ENCODE results near the gene PDE8B.
A peak's percentile ranks its signal among the peaks of the same experiment; 100 is the strongest.

PDE8B gene, protein sequence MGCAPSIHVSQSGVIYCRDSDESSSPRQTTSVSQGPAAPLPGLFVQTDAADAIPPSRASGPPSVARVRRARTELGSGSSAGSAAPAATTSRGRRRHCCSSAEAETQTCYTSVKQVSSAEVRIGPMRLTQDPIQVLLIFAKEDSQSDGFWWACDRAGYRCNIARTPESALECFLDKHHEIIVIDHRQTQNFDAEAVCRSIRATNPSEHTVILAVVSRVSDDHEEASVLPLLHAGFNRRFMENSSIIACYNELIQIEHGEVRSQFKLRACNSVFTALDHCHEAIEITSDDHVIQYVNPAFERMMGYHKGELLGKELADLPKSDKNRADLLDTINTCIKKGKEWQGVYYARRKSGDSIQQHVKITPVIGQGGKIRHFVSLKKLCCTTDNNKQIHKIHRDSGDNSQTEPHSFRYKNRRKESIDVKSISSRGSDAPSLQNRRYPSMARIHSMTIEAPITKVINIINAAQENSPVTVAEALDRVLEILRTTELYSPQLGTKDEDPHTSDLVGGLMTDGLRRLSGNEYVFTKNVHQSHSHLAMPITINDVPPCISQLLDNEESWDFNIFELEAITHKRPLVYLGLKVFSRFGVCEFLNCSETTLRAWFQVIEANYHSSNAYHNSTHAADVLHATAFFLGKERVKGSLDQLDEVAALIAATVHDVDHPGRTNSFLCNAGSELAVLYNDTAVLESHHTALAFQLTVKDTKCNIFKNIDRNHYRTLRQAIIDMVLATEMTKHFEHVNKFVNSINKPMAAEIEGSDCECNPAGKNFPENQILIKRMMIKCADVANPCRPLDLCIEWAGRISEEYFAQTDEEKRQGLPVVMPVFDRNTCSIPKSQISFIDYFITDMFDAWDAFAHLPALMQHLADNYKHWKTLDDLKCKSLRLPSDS

DNA sequence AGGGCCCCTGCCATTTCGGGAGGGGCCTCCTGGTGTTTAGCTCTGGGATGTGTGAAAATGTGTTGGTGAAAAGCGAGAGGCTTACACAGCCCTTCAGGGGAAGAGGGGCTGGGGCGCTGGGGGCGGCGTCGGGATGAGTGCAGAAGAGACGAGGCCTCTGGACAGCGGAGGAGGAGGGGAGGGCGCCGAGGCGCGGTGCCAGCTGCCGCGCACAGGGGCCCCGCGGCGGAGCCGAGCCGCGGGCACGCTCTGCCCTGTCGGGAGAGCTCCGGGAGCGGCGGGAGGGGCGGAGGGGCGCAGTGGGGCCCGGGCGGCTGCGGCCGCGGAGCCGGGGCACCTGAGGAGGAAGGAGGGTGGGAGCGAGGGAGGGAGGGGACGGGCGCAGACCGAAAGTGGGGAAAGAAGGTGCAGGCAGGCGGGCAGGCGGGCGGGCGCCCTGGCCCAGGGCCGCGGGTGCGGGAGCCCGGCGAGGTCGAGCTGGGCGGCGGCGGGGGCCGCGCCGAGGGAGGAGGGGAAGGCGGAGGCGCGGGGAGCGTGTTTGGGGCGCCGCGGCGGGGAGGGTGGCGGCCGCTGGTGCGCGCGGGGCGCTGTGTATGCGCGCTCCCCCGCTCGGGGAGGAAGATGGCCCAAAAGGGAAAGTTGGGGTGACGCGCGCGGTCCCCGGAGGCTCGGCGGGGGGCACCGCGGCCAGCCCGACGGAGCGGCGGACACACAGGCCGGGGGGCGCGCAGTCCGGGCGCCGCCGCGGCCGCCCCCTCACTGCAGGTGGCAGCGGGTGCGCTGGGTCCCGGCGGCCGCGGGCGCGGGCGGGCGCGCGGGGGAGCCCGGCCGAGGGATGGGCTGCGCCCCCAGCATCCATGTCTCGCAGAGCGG, at the start of gene PDE8B:
Gene PDE8B (plus strand): TSS at position 590 of the 873 bp plus-strand sequence. CDS start 246 bp downstream, at position 836.
- no peaks in the 10 kb centered on the region for H3K4me1 ChIP-seq (ENCODE audit: insufficient read depth, low read length)
- H3K9ac ChIP-seq (ENCODE audit: low read depth, low read length), result peak within 1 kb of the TSS; percentile 56; the same call in 1 of the 2 replicates
- H3K9me3 ChIP-seq (ENCODE audit: control insufficient read depth, insufficient read depth, low read length), result no peaks in the 10 kb centered on the region
- no peaks in the 10 kb centered on the region for H3K36me3 ChIP-seq (ENCODE audit: insufficient read depth, low read length)

DNA sequence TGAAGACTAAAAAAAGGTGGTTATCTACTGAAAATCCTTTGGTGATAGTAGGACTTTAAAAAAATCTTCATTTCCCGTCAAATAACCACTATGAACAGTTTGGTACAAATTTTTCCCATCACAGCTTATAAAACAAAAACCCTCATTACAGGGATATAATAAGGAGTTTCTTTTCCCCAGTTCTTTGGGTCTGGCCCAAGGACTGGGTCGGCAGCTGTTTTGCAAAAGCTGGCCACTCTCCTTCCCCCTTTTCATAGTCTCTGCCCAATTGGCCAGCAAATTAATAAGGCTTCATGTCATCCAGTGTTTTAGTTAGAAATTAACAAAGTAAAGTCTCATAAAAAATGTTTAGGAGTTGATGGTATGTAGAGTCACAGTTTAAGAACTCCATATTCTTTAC, 47.0 kb upstream of the PDE8B start:
- H3K36me3 ChIP-seq (ENCODE audit: insufficient read depth, low read length), result no peaks in the 10 kb centered on the region

DNA sequence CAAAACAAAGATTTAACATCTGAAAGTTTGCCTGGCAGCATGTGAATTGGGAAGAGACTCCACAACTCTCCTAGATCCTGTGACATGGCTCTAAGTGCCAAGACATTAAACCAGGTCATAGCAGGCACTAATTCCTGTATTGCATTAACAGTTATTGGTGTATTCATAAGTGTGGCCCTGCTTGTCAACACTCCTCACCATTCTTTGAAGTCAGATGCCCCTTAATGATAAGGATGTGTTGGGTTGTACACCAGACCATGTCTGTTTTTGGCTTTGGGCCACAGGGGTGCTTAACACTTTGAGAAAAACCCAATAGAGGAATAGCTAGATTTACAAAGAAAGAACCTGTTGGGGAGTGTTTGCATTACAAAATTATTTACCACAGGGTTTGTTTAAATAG, 43.4 kb upstream of the PDE8B start:
- H3K9me3 ChIP-seq (ENCODE audit: control insufficient read depth, insufficient read depth, low read length), result no peaks in the 10 kb centered on the region
- no peaks in the 10 kb centered on the region for H3K4me1 ChIP-seq (ENCODE audit: insufficient read depth, low read length)
- no peaks in the 10 kb centered on the region for H3K36me3 ChIP-seq (ENCODE audit: insufficient read depth, low read length)
- no peak overlapping the region for H3K9ac ChIP-seq (ENCODE audit: low read depth, low read length)

More for the DNA sequence above, 47.0 kb upstream of the PDE8B start:
- H3K9me3 ChIP-seq (ENCODE audit: control insufficient read depth, insufficient read depth, low read length), result no peaks in the 10 kb centered on the region
- no peak overlapping the region for H3K9ac ChIP-seq (ENCODE audit: low read depth, low read length)
- no peaks in the 10 kb centered on the region for H3K4me1 ChIP-seq (ENCODE audit: insufficient read depth, low read length)

DNA sequence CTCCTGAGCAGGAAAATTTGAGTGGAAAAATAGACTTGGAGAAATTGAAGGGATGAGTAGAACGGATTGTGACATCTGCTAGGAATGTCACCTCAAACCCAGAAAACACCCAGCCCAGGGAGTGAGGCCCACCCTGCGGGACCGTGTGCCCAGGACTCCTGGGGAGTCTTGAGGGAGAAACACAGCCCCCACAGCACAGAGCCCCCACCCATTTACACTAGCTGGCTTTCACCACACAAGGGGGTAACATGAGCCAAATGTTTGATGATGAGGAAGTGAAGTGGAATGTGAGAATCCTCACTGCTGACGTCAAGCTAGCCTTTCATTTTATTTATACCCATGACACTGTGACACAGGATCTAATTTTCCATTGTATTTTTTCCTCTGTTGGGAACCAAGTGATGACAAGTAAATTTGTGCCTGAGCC, 42.8 kb upstream of the PDE8B start:
- no peaks in the 10 kb centered on the region for H3K4me1 ChIP-seq (ENCODE audit: insufficient read depth, low read length)
- no peaks in the 10 kb centered on the region for H3K9me3 ChIP-seq (ENCODE audit: control insufficient read depth, insufficient read depth, low read length)
- H3K9ac ChIP-seq (ENCODE audit: low read depth, low read length), result no peak overlapping the region
- H3K36me3 ChIP-seq (ENCODE audit: insufficient read depth, low read length), result no peaks in the 10 kb centered on the region

DNA sequence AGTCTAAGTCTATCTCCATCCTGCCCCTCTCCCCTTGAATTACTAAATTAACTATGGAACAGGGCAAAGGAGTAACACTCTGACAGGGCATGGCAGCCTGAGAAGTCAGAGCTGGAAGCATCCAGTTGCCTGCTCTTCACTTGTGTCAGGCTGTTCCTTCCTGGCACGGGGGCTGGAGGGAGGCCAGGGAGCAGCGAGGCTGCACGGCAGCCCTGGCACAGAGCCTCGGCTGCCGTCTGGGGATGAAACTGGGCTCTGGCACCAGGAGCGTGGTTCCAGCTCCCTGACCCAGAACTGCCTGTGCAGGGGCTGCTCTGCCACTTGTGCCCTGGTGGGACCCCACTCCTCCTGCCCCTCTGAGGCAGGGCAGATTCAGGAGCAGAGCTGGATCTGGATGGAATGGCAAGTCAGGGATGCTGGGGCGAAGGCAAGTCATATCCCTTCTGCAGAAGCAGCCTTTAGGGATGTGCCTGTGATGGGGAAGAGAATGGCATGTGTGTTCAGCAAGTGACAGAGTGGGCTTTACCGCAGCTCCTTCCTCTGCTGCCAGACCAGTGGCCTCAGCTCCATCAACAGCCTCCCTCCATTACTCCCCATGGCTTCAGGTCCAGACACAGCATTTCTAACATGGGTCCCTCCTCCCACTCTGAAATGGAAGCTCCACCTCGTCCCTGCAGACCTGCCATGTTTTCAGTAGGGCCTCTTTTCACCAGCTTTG, 42.2 kb upstream of the PDE8B start:
- Histone ChIP-seq H3K4me1 (ENCODE audit: insufficient read depth, low read length) (no peaks in the 10 kb centered on the region), H3K9ac (ENCODE audit: low read depth, low read length) (no peak overlapping the region), H3K36me3 (ENCODE audit: insufficient read depth, low read length) (no peaks in the 10 kb centered on the region), H3K9me3 (ENCODE audit: control insufficient read depth, insufficient read depth, low read length) (no peaks in the 10 kb centered on the region)

DNA sequence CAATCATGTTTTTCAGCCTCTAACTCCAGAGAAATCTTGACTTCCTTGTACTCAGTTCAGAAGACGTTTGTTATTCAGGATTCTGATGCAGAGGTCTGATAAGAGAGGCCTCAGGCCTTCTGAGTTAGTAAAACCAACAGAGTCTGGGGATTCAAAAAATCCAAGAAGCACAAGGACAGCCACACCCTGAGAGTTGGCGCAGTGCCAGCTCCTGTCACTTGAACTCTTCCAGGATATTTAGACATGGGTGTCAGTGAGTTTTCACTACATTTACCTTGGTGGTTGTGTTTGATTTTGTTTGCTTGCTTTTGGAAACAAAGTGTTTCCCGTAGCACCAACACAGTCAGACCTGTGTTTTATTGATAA, 41.6 kb upstream of the PDE8B start:
- Histone ChIP-seq H3K9me3 (ENCODE audit: control insufficient read depth, insufficient read depth, low read length) (no peaks in the 10 kb centered on the region), H3K36me3 (ENCODE audit: insufficient read depth, low read length) (no peaks in the 10 kb centered on the region), H3K9ac (ENCODE audit: low read depth, low read length) (no peak overlapping the region), H3K4me1 (ENCODE audit: insufficient read depth, low read length) (no peaks in the 10 kb centered on the region)

DNA sequence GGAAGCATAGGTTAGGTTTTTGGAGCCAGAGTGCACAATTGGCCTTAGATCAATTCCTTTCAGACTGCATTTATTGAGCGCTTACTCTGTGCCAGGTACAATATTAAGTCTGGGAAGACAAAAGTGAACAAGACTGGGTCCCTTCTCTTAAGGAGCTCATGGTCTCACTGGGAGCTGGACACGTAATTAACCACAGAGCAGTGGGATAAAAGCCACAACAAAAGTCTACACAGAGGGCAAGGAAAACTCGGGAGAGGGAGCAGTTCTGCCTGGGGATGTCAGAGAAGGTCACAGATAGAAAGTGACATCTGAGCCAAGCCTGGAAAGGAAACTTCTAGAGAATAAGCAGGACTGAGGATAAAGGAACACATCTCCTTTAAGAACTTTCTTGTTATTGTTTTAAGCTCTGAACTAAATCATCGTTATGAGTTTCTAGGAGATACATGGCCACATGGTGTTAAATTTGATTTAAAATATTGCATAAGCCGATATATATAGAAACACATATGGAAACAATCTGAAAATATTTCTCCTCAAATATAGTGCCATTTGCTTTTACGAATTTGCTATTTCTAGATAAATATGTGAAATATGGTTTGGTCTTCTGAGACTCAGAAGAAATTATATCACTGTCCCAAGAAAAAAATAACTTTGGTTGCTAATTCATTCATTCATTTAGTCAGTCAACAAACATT, 40.1 kb upstream of the PDE8B start:
- no peaks in the 10 kb centered on the region for H3K36me3 ChIP-seq (ENCODE audit: insufficient read depth, low read length)
- H3K9me3 ChIP-seq (ENCODE audit: control insufficient read depth, insufficient read depth, low read length), result no peaks in the 10 kb centered on the region
- peaks cover 8% of the 10 kb centered on the region; the same call in 1 of the 2 replicates for H3K4me1 ChIP-seq (ENCODE audit: insufficient read depth, low read length)
- H3K9ac ChIP-seq (ENCODE audit: low read depth, low read length), result no peak overlapping the region

DNA sequence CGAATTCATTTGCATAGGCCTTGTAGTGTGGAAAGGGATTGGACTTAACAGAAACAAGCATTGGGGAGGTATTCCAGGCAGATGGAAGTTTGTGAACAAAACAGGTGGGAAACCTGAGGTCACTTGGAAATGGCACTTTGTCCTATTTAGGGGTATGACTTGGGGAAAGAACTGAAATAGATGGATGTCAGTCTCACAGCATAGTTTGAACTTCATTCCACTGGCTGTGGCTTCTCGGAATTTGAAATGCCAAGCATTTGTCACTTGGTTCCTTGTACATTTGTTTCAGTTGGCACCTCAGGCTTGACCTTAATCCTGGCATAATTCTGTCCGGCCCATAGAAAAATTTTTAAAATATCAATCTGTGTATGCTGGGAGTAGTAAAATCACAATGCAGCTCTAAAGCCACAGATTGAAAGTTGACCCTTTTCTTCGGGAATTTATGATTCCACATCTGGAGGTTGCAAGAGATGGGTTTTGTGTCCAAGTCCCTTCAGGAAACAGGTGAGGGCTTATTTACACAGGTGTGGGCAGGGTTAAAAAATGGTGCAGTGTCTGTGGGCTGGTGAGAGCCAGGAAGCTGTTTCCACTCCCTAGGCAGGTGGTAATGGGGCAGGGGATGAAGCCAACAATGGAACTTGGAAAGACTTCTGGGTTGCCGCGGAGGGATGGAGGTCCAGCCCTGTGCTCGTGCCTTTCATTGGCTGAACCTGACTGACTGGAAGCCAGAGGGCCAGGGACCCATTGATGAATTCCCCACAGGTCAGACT, 39.2 kb upstream of the PDE8B start:
- Histone ChIP-seq H3K4me1 (ENCODE audit: insufficient read depth, low read length) (peaks cover 12% of the 10 kb centered on the region; the same call in 1 of the 2 replicates), H3K9me3 (ENCODE audit: control insufficient read depth, insufficient read depth, low read length) (no peaks in the 10 kb centered on the region), H3K9ac (ENCODE audit: low read depth, low read length) (no peak overlapping the region)

DNA sequence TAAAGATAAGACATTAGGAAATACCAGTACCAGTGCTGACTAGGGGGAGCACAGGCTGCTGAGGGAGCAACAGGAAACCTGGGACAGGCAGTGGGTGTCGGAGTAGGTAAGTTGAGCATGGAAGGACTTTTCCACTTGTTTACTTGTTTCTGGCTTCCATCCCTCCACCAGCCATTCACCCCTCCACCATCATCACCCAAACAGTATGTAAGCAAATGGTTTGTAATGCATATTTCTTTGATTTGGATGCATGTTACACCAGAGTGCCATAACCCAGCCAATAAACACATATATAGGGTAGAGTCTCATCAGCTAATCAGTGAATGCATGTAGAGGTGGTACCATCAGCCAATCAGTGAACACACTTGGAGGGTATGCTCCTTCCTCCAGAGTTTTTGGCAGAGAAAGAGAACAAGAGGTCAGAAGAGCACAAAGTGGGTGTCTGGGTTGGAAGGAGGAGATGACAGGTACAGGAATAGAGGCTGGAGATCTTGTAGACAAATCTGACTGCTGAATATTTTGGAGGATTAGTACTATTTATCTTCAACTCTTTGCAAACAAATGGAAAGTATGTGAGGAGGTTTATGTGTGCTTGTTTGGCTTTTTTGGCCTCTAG, 37.7 kb upstream of the PDE8B start:
- Histone ChIP-seq H3K9me3 (ENCODE audit: control insufficient read depth, insufficient read depth, low read length) (no peaks in the 10 kb centered on the region), H3K4me1 (ENCODE audit: insufficient read depth, low read length) (peaks cover 12% of the 10 kb centered on the region; the same call in 1 of the 2 replicates), H3K36me3 (ENCODE audit: insufficient read depth, low read length) (no peaks in the 10 kb centered on the region), H3K9ac (ENCODE audit: low read depth, low read length) (no peak overlapping the region)

More for the DNA sequence above, 39.2 kb upstream of the PDE8B start:
- no peaks in the 10 kb centered on the region for H3K36me3 ChIP-seq (ENCODE audit: insufficient read depth, low read length)

DNA sequence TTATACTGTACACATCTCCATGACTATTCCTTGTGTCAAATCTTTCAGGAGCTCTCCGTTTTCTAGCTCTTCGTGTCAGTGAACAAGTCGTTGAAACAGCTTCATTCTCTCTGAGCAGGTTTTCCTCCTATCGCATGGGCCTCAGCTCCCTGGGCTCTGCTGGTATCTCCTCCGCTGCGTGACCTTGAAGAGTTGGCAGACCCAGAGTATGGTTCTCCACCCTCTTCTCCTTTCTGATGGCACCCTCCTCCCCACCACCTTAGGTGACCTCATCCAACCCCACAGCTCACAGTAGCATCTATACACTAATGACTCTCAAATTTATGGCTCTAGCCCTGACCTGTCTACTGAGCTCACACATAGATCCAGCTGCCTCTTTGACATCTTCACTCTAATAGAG, 36.0 kb upstream of the PDE8B start:
- H3K36me3 ChIP-seq (ENCODE audit: insufficient read depth, low read length), result no peaks in the 10 kb centered on the region
- no peaks in the 10 kb centered on the region for H3K9me3 ChIP-seq (ENCODE audit: control insufficient read depth, insufficient read depth, low read length)
- H3K4me1 ChIP-seq (ENCODE audit: insufficient read depth, low read length), result peaks cover 12% of the 10 kb centered on the region; the same call in 1 of the 2 replicates
- H3K9ac ChIP-seq (ENCODE audit: low read depth, low read length), result no peak overlapping the region

DNA sequence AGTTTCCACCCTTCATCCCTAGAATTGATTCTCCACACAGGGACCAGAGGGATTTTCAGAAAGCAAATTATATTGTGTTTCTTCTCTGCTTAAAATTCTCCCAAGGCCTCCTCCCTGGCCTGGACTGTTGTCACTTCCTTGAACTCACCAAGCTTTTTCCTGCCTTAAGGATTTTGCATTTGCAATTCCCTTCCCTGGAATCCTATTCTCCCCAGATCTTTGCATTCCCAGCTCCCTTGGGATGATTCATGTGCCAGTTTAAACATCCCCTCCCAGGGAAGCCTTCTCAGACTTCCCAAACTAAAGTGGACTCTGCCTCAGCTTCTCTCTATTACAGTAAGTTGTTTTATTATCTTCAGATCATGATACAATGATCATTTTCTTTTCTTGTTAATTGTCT, 35.2 kb upstream of the PDE8B start:
- no peak overlapping the region for H3K9ac ChIP-seq (ENCODE audit: low read depth, low read length)
- no peaks in the 10 kb centered on the region for H3K9me3 ChIP-seq (ENCODE audit: control insufficient read depth, insufficient read depth, low read length)
- H3K36me3 ChIP-seq (ENCODE audit: insufficient read depth, low read length), result no peaks in the 10 kb centered on the region
- peaks cover 12% of the 10 kb centered on the region; the same call in 1 of the 2 replicates for H3K4me1 ChIP-seq (ENCODE audit: insufficient read depth, low read length)

DNA sequence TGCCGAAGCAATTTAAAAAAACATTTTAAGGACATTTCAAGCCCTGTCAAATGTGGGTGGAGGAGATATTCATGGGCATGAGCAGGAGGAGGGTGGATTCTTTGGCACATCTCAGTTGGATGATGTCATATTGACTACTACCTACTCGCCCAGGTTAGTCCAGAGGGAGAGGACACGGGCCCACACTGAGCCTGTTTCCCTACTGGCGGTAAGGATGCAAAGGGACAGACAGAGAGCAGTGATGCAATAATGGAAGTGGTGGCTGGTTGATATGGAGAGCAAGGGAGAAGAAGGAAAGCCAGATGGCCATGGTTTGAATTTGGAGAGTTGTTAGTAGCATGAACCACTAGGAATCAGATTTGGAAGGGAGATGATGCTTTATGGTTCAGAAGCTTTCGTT, 34.1 kb upstream of the PDE8B start:
- H3K9me3 ChIP-seq (ENCODE audit: control insufficient read depth, insufficient read depth, low read length), result no peaks in the 10 kb centered on the region
- H3K4me1 ChIP-seq (ENCODE audit: insufficient read depth, low read length), result peaks cover 15% of the 10 kb centered on the region; the same call in 1 of the 2 replicates
- no peaks in the 10 kb centered on the region for H3K36me3 ChIP-seq (ENCODE audit: insufficient read depth, low read length)
- no peak overlapping the region for H3K9ac ChIP-seq (ENCODE audit: low read depth, low read length)
